Endothelial cell (in vitro differentiated cells): ENCODE results near the gene PHACTR1. TPM values are rescaled to one million over a fixed set of nuclear protein-coding genes. Genes with fewer than 3 reads are reported as not detected.
A peak's percentile ranks its signal among the peaks of the same experiment; 100 is the strongest.

Experiments
- DNase-seq: peaks from one replicate; pipeline ENCODE4 v3.0.0; 2021; ENCODE audit warnings: low spot score
- H3K27ac Mint-ChIP-seq: one replicate; pipeline ENCODE4 v1.8.0; 2021; ENCODE audit warnings: mixed read lengths, inconsistent platforms; ENCODE audit not compliant: unreplicated experiment
- H3K27me3 Mint-ChIP-seq: one replicate; pipeline ENCODE4 v1.8.0; 2021; ENCODE audit warnings: mild to moderate bottlenecking, moderate library complexity, mixed read lengths, inconsistent platforms; ENCODE audit not compliant: unreplicated experiment
- H3K36me3 Mint-ChIP-seq: one replicate; pipeline ENCODE4 v1.8.0; 2021; ENCODE audit warnings: mild to moderate bottlenecking, low read depth, mixed read lengths, inconsistent platforms; ENCODE audit not compliant: unreplicated experiment
- H3K4me1 Mint-ChIP-seq: one replicate; pipeline ENCODE4 v1.8.0; 2021; ENCODE audit warnings: mild to moderate bottlenecking, mixed read lengths, inconsistent platforms; ENCODE audit not compliant: unreplicated experiment
- H3K4me3 Mint-ChIP-seq: one replicate; pipeline ENCODE4 v1.8.0; 2021; ENCODE audit warnings: mild to moderate bottlenecking, mixed read lengths, inconsistent platforms; ENCODE audit not compliant: unreplicated experiment
- H3K9me3 Mint-ChIP-seq: one replicate; pipeline ENCODE4 v1.8.0; 2021; ENCODE audit warnings: mixed read lengths, inconsistent platforms; ENCODE audit not compliant: unreplicated experiment
- total RNA-seq: library from RNA; stranded (reverse); fragmentation: NEBNext Ultra II Directional; extraction: Animal tissue kit (Norgen Biotek cat#: 25700); gene quantifications from one replicate; pipeline ENCODE4 v1.2.1, GENCODE V29; 2021; ENCODE audit not compliant: unreplicated experiment
- TF ChIP-seq, protein P1 (sequence below): fragments of 200-600 bp; sonication (generic); IDR thresholded peaks from one replicate; pipeline ENCODE4 v1.5.0; 2021; ENCODE audit warnings: antibody characterized with exemption; ENCODE audit not compliant: unreplicated experiment

PHACTR1 gene
- total RNA-seq, 1 donor from 2014 or later, result 39.9 TPM

DNA sequence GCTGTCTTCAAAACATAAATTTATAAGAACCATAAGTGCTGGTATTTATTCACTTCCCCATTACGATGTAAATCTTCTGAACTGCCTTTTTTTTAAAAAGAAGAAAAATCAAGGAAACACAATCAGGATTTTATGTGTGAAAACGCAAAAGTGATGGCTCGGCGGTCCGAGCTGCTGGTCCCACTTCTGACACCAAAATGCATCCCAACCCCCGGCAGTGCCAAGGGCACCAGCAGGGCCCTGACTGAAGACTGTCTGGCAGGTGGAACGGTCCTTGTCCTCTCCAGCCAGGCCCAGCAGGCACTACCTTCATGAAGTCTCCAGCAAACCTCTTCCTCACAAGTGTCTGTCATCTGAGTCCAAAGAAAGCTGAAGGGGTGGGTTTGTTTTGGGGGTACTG, 570.5 kb downstream of the PHACTR1 start:
- Mint-ChIP-seq H3K27ac (no peak overlapping the region), H3K27me3 (no peaks in the 10 kb centered on the region), H3K4me1 (no peaks in the 10 kb centered on the region), H3K4me3 (no peak overlapping the region), H3K9me3 (no peaks in the 10 kb centered on the region), H3K36me3 (peaks cover 50% of the 10 kb centered on the region)
- DNase-seq, result no peak
- TF ChIP-seq, protein P1, sequence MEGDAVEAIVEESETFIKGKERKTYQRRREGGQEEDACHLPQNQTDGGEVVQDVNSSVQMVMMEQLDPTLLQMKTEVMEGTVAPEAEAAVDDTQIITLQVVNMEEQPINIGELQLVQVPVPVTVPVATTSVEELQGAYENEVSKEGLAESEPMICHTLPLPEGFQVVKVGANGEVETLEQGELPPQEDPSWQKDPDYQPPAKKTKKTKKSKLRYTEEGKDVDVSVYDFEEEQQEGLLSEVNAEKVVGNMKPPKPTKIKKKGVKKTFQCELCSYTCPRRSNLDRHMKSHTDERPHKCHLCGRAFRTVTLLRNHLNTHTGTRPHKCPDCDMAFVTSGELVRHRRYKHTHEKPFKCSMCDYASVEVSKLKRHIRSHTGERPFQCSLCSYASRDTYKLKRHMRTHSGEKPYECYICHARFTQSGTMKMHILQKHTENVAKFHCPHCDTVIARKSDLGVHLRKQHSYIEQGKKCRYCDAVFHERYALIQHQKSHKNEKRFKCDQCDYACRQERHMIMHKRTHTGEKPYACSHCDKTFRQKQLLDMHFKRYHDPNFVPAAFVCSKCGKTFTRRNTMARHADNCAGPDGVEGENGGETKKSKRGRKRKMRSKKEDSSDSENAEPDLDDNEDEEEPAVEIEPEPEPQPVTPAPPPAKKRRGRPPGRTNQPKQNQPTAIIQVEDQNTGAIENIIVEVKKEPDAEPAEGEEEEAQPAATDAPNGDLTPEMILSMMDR, result no peak

GRCh38 chr6:13288481-13288880, 571.9 kb downstream of the PHACTR1 start:
- no peak for DNase-seq
- TF ChIP-seq, protein P1, result no peak
- Mint-ChIP-seq H3K4me1 (peaks cover 9% of the 10 kb centered on the region), H3K27ac (no peak overlapping the region), H3K4me3 (peak overlapping the region; percentile 15), H3K27me3 (no peaks in the 10 kb centered on the region), H3K9me3 (no peaks in the 10 kb centered on the region), H3K36me3 (peaks cover 51% of the 10 kb centered on the region)

- TF ChIP-seq, protein P1, result no peak
- H3K4me3 Mint-ChIP-seq, result no peak overlapping the region
- no peaks in the 10 kb centered on the region for H3K27me3 Mint-ChIP-seq
- no peaks in the 10 kb centered on the region for H3K9me3 Mint-ChIP-seq
- no peak overlapping the region for H3K27ac Mint-ChIP-seq
- DNase-seq, result no peak
- peaks cover 9% of the 10 kb centered on the region for H3K4me1 Mint-ChIP-seq
- peaks cover 50% of the 10 kb centered on the region for H3K36me3 Mint-ChIP-seq
These were observed 572.4 kb downstream of the PHACTR1 start for GRCh38 chr6:13288969-13289391.

- Mint-ChIP-seq H3K27me3 (no peaks in the 10 kb centered on the region), H3K27ac (no peak overlapping the region), H3K9me3 (no peaks in the 10 kb centered on the region), H3K4me3 (no peak overlapping the region), H3K36me3 (peaks cover 59% of the 10 kb centered on the region), H3K4me1 (peaks cover 9% of the 10 kb centered on the region)
- TF ChIP-seq, protein P1, result no peak
- no peak for DNase-seq
These were observed 573.3 kb downstream of the PHACTR1 start for GRCh38 chr6:13289789-13290318.

GRCh38 chr6:13290335-13290734, 573.8 kb downstream of the PHACTR1 start:
- Mint-ChIP-seq H3K27ac (peak overlapping the region; percentile 14), H3K9me3 (no peaks in the 10 kb centered on the region), H3K27me3 (no peaks in the 10 kb centered on the region), H3K4me1 (peaks cover 9% of the 10 kb centered on the region), H3K4me3 (peak overlapping the region; percentile 39), H3K36me3 (peaks cover 63% of the 10 kb centered on the region)
- DNase-seq, result no peak
- TF ChIP-seq, protein P1, result no peak
